Measurements from ENCODE around the gene STOX2. TPM values are rescaled to one million over a fixed set of nuclear protein-coding genes. Genes with fewer than 3 reads are reported as not detected.

The STOX2 gene
- total and polyA plus RNA-seq, 2 experiments from 2014 or later = not detected

DNA sequence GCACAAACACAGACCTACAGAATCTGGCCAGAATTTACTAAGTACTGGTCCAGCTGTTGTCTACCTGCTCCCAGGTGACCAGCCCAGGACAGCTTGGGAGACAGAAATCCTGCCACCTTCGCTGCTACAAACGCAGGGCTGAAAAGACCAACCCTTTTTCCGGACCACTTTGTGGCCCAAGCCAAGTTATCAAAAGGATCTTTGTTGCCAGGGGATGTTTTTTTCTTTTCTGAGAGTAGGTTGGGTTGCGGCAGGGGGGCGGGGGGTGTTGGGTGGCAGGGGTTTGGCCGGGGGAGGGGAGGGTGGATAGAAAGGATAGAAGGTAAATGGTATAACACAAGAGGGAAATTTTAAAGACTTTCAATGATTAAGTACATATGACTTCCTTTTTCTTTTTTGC is 63.4 kb downstream of the STOX2 start:
- Histone ChIP-seq H3F3A (ENCODE audit: insufficient read depth) (no peaks in the 10 kb centered on the region), H3K36me3 (ENCODE audit: low read depth) (no peaks in the 10 kb centered on the region), H3K4me2 (ENCODE audit: unreplicated experiment) (no peak overlapping the region), H2AFZ (no peak overlapping the region), H3K4me3 (no peak overlapping the region), H3K9ac (no peak overlapping the region), H3K9me2 (ENCODE audit: insufficient read depth) (no peaks in the 10 kb centered on the region), H3K79me2 (ENCODE audit: insufficient read depth) (no peaks in the 10 kb centered on the region), H3K9me3 (ENCODE audit: low read depth) (peaks cover 3% of the 10 kb centered on the region), H3K27ac (no peak overlapping the region), H4K20me1 (ENCODE audit: insufficient read depth) (no peaks in the 10 kb centered on the region), H3K27me3 (replicated peaks; ENCODE audit: insufficient read depth) (no peaks in the 10 kb centered on the region), H3K4me1 (ENCODE audit: insufficient read depth) (no peaks in the 10 kb centered on the region)
- no peak for DNase-seq
- 40% methylated on average over 5 to 6 of the region's 6 CpGs for WGBS, 2 experiments (ENCODE audit: low coverage in 1 of 2, low lambda C conversion rate in 2 of 2, missing lambda C conversion rate in 2 of 2)
- TF ChIP-seq EZH2 (IDR thresholded peaks at IDR 0.05; ENCODE audit: insufficient read depth, poor library complexity, severe bottlenecking) = no peak
- TF ChIP-seq EZH2phosphoT487 (IDR thresholded peaks at IDR 0.05; ENCODE audit: insufficient read depth, low read depth) = no peak
- in situ Hi-C loops (cut with MboI) = no loop called here

DNA sequence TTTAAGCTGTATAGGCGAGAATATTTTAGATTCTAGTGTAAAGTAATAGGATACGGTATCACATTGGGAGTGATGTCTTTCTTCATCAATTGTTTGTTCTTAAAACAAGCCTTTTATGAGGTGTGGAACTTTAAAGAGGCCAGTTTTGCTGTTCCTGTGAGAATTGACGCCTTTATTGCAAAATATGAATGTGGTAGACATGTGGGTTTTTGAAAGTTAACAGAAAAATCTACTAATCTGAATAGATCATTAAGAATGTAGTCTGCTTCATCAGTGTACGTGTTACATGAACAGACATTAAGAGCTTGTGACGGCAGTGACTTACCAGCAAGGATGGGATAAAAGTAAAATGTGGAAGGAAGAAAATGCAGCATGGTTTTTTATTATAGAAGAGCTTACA is 63.8 kb downstream of the STOX2 start:
- Histone ChIP-seq H3K36me3 (ENCODE audit: low read depth) (no peaks in the 10 kb centered on the region), H4K20me1 (ENCODE audit: insufficient read depth) (no peaks in the 10 kb centered on the region), H3K27me3 (replicated peaks; ENCODE audit: insufficient read depth) (no peaks in the 10 kb centered on the region), H3K4me3 (no peak overlapping the region), H3K9me3 (ENCODE audit: low read depth) (peaks cover 3% of the 10 kb centered on the region), H3K4me1 (ENCODE audit: insufficient read depth) (no peaks in the 10 kb centered on the region), H3F3A (ENCODE audit: insufficient read depth) (no peaks in the 10 kb centered on the region), H3K79me2 (ENCODE audit: insufficient read depth) (no peaks in the 10 kb centered on the region), H3K27ac (no peak overlapping the region), H3K4me2 (ENCODE audit: unreplicated experiment) (no peak overlapping the region), H3K9ac (no peak overlapping the region), H3K9me2 (ENCODE audit: insufficient read depth) (no peaks in the 10 kb centered on the region), H2AFZ (no peak overlapping the region)
- in situ Hi-C loops (cut with MboI) = no loop called here
- no peak for DNase-seq
- WGBS, 2 experiments (ENCODE audit: low coverage in 1 of 2, low lambda C conversion rate in 2 of 2, missing lambda C conversion rate in 2 of 2) = 29 to 38% methylated on average over 5 of the region's 5 CpGs
- TF ChIP-seq EZH2phosphoT487 (IDR thresholded peaks at IDR 0.05; ENCODE audit: insufficient read depth, low read depth) (no peak), EZH2 (IDR thresholded peaks at IDR 0.05; ENCODE audit: insufficient read depth, poor library complexity, severe bottlenecking) (no peak)

DNA sequence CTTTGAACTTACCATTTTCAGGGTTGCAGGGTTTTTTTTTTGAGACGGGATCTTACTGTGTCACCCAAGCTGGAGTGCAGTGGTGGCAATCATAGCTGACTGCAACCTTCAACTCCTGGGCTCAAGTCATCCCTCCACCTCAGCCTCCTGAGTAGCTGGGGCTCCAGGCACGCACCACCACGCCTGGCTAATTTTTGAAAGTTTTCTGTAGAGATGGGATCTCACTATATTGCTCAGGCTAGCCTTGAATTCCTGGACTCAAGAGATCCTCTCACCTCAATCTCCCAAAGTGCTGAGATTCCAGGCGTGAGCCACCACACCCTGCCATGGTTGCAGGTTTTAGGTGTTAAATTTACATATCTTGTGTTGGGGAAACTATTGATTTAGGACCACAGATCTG is 64.5 kb downstream of the STOX2 start:
- no peak overlapping the region for H2AFZ ChIP-seq
- WGBS, 2 experiments (ENCODE audit: low coverage in 1 of 2, low lambda C conversion rate in 2 of 2, missing lambda C conversion rate in 2 of 2) = 37 to 42% methylated on average over 4 of the region's 4 CpGs
- no peaks in the 10 kb centered on the region for H3K79me2 ChIP-seq (ENCODE audit: insufficient read depth)
- in situ Hi-C loops (cut with MboI) = no loop called here
- H3K4me1 ChIP-seq (ENCODE audit: insufficient read depth) = no peaks in the 10 kb centered on the region
- H3K36me3 ChIP-seq (ENCODE audit: low read depth) = no peaks in the 10 kb centered on the region
- H3K9me3 ChIP-seq (ENCODE audit: low read depth) = peaks cover 6% of the 10 kb centered on the region
- H3F3A ChIP-seq (ENCODE audit: insufficient read depth) = no peaks in the 10 kb centered on the region
- H3K27me3 ChIP-seq (replicated peaks; ENCODE audit: insufficient read depth) = no peaks in the 10 kb centered on the region
- no peak overlapping the region for H3K9ac ChIP-seq
- TF ChIP-seq EZH2phosphoT487 (IDR thresholded peaks at IDR 0.05; ENCODE audit: insufficient read depth, low read depth) (no peak), EZH2 (IDR thresholded peaks at IDR 0.05; ENCODE audit: insufficient read depth, poor library complexity, severe bottlenecking) (no peak)
- no peak overlapping the region for H3K4me2 ChIP-seq (ENCODE audit: unreplicated experiment)
- H3K27ac ChIP-seq = no peak overlapping the region
- H3K4me3 ChIP-seq = no peak overlapping the region
- H3K9me2 ChIP-seq (ENCODE audit: insufficient read depth) = no peaks in the 10 kb centered on the region
- DNase-seq = no peak
- no peaks in the 10 kb centered on the region for H4K20me1 ChIP-seq (ENCODE audit: insufficient read depth)

DNA sequence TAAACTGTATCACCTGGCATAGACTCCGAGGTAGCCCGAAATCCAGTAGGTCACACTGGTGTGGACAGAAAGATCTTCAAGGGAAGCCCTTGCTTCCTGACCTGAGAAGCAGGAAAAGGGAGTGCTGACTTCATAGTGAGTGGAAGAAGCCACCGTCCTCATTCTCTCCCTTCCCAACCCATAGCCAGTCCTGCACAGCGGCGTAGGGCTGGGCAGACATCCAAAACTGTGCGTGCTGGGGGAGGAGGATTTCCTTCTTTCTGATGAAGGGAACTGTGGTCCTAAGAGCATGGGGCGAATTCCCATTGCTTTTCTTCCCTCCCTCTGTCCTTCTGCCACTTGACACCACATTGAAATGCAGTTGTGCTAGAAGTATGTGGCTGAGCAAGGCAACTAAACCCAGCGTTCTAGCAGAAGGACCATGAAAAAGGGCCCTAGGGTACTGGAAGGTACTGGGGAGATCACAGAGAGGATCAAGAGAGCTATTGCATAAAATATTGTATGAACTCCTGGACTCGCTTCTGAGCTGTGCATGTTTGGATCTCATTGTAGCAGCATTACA is 66.9 kb downstream of the STOX2 start:
- no peak overlapping the region for H2AFZ ChIP-seq
- no peak overlapping the region for H3K4me2 ChIP-seq (ENCODE audit: unreplicated experiment)
- no peaks in the 10 kb centered on the region for H3F3A ChIP-seq (ENCODE audit: insufficient read depth)
- no peak for DNase-seq
- H4K20me1 ChIP-seq (ENCODE audit: insufficient read depth) = no peaks in the 10 kb centered on the region
- TF ChIP-seq EZH2 (IDR thresholded peaks at IDR 0.05; ENCODE audit: insufficient read depth, poor library complexity, severe bottlenecking) (no peak), EZH2phosphoT487 (IDR thresholded peaks at IDR 0.05; ENCODE audit: insufficient read depth, low read depth) (no peak)
- H3K36me3 ChIP-seq (ENCODE audit: low read depth) = no peaks in the 10 kb centered on the region
- WGBS, 2 experiments (ENCODE audit: low coverage in 1 of 2, low lambda C conversion rate in 2 of 2, missing lambda C conversion rate in 2 of 2) = 36 to 48% methylated on average over 9 of the region's 9 CpGs
- H3K79me2 ChIP-seq (ENCODE audit: insufficient read depth) = no peaks in the 10 kb centered on the region
- no peaks in the 10 kb centered on the region for H3K9me2 ChIP-seq (ENCODE audit: insufficient read depth)
- in situ Hi-C loops (cut with MboI) = no loop called here
- no peaks in the 10 kb centered on the region for H3K27me3 ChIP-seq (replicated peaks; ENCODE audit: insufficient read depth)
- no peak overlapping the region for H3K27ac ChIP-seq
- H3K9me3 ChIP-seq (ENCODE audit: low read depth) = peaks cover 10% of the 10 kb centered on the region
- no peak overlapping the region for H3K4me3 ChIP-seq
- no peak overlapping the region for H3K9ac ChIP-seq
- no peaks in the 10 kb centered on the region for H3K4me1 ChIP-seq (ENCODE audit: insufficient read depth)

DNA sequence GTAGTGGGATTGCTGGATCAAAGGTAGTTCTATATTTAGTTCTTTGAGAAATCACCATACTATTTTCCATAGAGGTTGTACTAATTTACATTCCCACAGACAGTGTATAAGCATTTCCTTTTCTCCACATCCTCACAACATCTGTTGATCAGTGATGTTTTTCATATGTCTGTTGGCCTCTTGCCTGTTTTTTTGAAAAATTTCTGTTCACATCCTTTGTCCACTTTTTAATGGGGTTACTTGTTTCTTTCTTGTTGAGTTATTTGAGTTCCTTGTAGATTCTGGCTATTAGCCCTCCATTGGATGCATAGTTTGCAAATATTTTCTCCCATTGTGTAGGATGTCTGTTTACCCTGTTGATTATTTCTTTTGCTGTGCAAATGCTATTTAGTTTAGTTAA is 72.6 kb downstream of the STOX2 start:
- TF ChIP-seq EZH2phosphoT487 (IDR thresholded peaks at IDR 0.05; ENCODE audit: insufficient read depth, low read depth) = no peak
- DNase-seq = no peak
- in situ Hi-C loops (cut with MboI) = no loop called here

More for the DNA sequence above, 72.6 kb downstream of the STOX2 start:
- Histone ChIP-seq H3K36me3 (ENCODE audit: low read depth) (no peaks in the 10 kb centered on the region), H3K4me2 (ENCODE audit: unreplicated experiment) (no peak overlapping the region), H3K9me2 (ENCODE audit: insufficient read depth) (no peaks in the 10 kb centered on the region), H3K27me3 (replicated peaks; ENCODE audit: insufficient read depth) (no peaks in the 10 kb centered on the region), H3K4me1 (ENCODE audit: insufficient read depth) (no peaks in the 10 kb centered on the region), H4K20me1 (ENCODE audit: insufficient read depth) (no peaks in the 10 kb centered on the region), H3K9ac (no peak overlapping the region), H2AFZ (no peak overlapping the region), H3K79me2 (ENCODE audit: insufficient read depth) (no peaks in the 10 kb centered on the region), H3F3A (ENCODE audit: insufficient read depth) (no peaks in the 10 kb centered on the region), H3K4me3 (no peak overlapping the region), H3K9me3 (ENCODE audit: low read depth) (peaks cover 10% of the 10 kb centered on the region), H3K27ac (no peak overlapping the region)
